GM21390 (cell line): Measurements from ENCODE around the gene ARFIP1.

Experiments
- ATAC-seq: cut with Tn5 transposase; IDR thresholded peaks from one replicate; pipeline ENCODE4 v1.9.1; 2021; ENCODE audit not compliant: unreplicated experiment

Gene ARFIP1

GRCh38 chr4:152959080-152959479, 179.3 kb downstream of the ARFIP1 start:
- ATAC-seq, result no peak

GRCh38 chr4:152960082-152960481, 180.3 kb downstream of the ARFIP1 start:
- ATAC-seq, result no peak

- no peak for ATAC-seq
These were observed 181.4 kb downstream of the ARFIP1 start for GRCh38 chr4:152961014-152961772.

GRCh38 chr4:152961773-152962115, 182.0 kb downstream of the ARFIP1 start:
- ATAC-seq, result no peak
